HEK293 (cell line): ENCODE data around the gene CLK4.

Experiments
- CTCF ChIP-seq: fragments of 450-650 bp; formaldehyde crosslinking; IDR thresholded peaks from 2 replicates; pipeline ENCODE4 v1.5.1; 2016; ENCODE audit warnings: missing biosample characterization, missing genetic modification characterization
- REST ChIP-seq: fragments of 450-650 bp; formaldehyde crosslinking; IDR thresholded peaks from 2 replicates; pipeline ENCODE4 v1.5.1; 2016; ENCODE audit warnings: missing biosample characterization, missing genetic modification characterization
- ZNF132 ChIP-seq: fragments of 450-650 bp; formaldehyde crosslinking; IDR thresholded peaks from 2 replicates; pipeline ENCODE4 v1.5.1; 2017; ENCODE audit warnings: missing biosample characterization, missing genetic modification characterization, borderline replicate concordance
- ZNF280C ChIP-seq: fragments of 450-650 bp; formaldehyde crosslinking; IDR thresholded peaks from 2 replicates; pipeline ENCODE4 v1.5.1; 2016; ENCODE audit warnings: missing biosample characterization, missing genetic modification characterization

GRCh38 chr5:178675922-178676321, 49.1 kb upstream of the CLK4 start:
- no peak for TF ChIP-seq ZNF280C (tag by site-specific recombination)
- TF ChIP-seq REST (tag by site-specific recombination) = no peak
- no peak for TF ChIP-seq CTCF (tag by site-specific recombination)
- TF ChIP-seq ZNF132 = no peak
